ENCODE data around the gene TTC12. TPM values are rescaled to one million over a fixed set of nuclear protein-coding genes. Genes with fewer than 3 reads are reported as not detected.

Gene TTC12
- polyA plus RNA-seq, 1 donor from 2014 or later, result 4.2 TPM

- Histone ChIP-seq H3K27ac (ENCODE audit: low read length) (no peak overlapping the region), H4K20me1 (ENCODE audit: insufficient read depth) (no peaks in the 10 kb centered on the region), H2AFZ (ENCODE audit: low read depth, low read length) (no peak overlapping the region), H3K27me3 (ENCODE audit: insufficient read depth, low read depth, low read length) (no peaks in the 10 kb centered on the region), H3K9me3 (ENCODE audit: low read length) (no peaks in the 10 kb centered on the region), H3K79me2 (replicated peaks; ENCODE audit: insufficient read depth, low read length) (no peaks in the 10 kb centered on the region), H3K4me2 (ENCODE audit: low read length) (no peak overlapping the region), H3K4me3 (ENCODE audit: low read length) (no peak overlapping the region), H3K36me3 (ENCODE audit: insufficient read depth, low read length) (no peaks in the 10 kb centered on the region), H3K9ac (ENCODE audit: low read length) (no peak overlapping the region), H3K9me2 (ENCODE audit: insufficient read depth, low read length) (no peaks in the 10 kb centered on the region), H3F3A (ENCODE audit: insufficient read depth, low read length, poor library complexity, severe bottlenecking) (no peaks in the 10 kb centered on the region)
- TF ChIP-seq CTCF (IDR thresholded peaks at IDR 0.05; ENCODE audit: poor library complexity, severe bottlenecking) (no peak), TAF1 (IDR thresholded peaks at IDR 0.05; ENCODE audit: low read depth) (no peak), EZH2 (IDR thresholded peaks at IDR 0.05; ENCODE audit: borderline replicate concordance, insufficient read depth, low read length, poor library complexity, severe bottlenecking) (no peak), REST (IDR thresholded peaks at IDR 0.05; ENCODE audit: borderline replicate concordance) (no peak), MXI1 (conservative IDR thresholded peaks at IDR 0.05; ENCODE audit: poor library complexity, severe bottlenecking) (no peak), RAD21 (conservative IDR thresholded peaks at IDR 0.05) (no peak), EP300 (conservative IDR thresholded peaks at IDR 0.05; ENCODE audit: poor library complexity, severe bottlenecking) (no peak), POLR2AphosphoS5 (IDR thresholded peaks at IDR 0.05) (no peak), SMC3 (conservative IDR thresholded peaks at IDR 0.05; ENCODE audit: poor library complexity) (no peak)
Measured at GRCh38 chr11:113304916-113305315, 9.5 kb upstream of the TTC12 start.

GRCh38 chr11:113305440-113306336 is 8.7 kb upstream of the TTC12 start:
- no peak overlapping the region for H2AFZ ChIP-seq (ENCODE audit: low read depth, low read length)
- H3K9me3 ChIP-seq (ENCODE audit: low read length), result no peaks in the 10 kb centered on the region
- H3K9me2 ChIP-seq (ENCODE audit: insufficient read depth, low read length), result no peaks in the 10 kb centered on the region
- H4K20me1 ChIP-seq (ENCODE audit: insufficient read depth), result no peaks in the 10 kb centered on the region
- H3K36me3 ChIP-seq (ENCODE audit: insufficient read depth, low read length), result no peaks in the 10 kb centered on the region
- peak; percentile 100 for TF ChIP-seq SMC3 (conservative IDR thresholded peaks at IDR 0.05; ENCODE audit: poor library complexity)
- peak; percentile 97 for TF ChIP-seq CTCF (IDR thresholded peaks at IDR 0.05; ENCODE audit: poor library complexity, severe bottlenecking)
- TF ChIP-seq REST (IDR thresholded peaks at IDR 0.05; ENCODE audit: borderline replicate concordance), result no peak
- no peak for TF ChIP-seq POLR2AphosphoS5 (IDR thresholded peaks at IDR 0.05)
- TF ChIP-seq EZH2 (IDR thresholded peaks at IDR 0.05; ENCODE audit: borderline replicate concordance, insufficient read depth, low read length, poor library complexity, severe bottlenecking), result no peak
- no peak for TF ChIP-seq MXI1 (conservative IDR thresholded peaks at IDR 0.05; ENCODE audit: poor library complexity, severe bottlenecking)
- TF ChIP-seq RAD21 (conservative IDR thresholded peaks at IDR 0.05), result peak; percentile 99
- H3K9ac ChIP-seq (ENCODE audit: low read length), result no peak overlapping the region
- H3K27me3 ChIP-seq (ENCODE audit: insufficient read depth, low read depth, low read length), result no peaks in the 10 kb centered on the region
- H3K4me2 ChIP-seq (ENCODE audit: low read length), result no peak overlapping the region
- no peaks in the 10 kb centered on the region for H3F3A ChIP-seq (ENCODE audit: insufficient read depth, low read length, poor library complexity, severe bottlenecking)
- H3K79me2 ChIP-seq (replicated peaks; ENCODE audit: insufficient read depth, low read length), result no peaks in the 10 kb centered on the region
- no peak overlapping the region for H3K4me3 ChIP-seq (ENCODE audit: low read length)
- no peak overlapping the region for H3K27ac ChIP-seq (ENCODE audit: low read length)
